HL-60 (cell line): ENCODE measurements around the gene CTIF.

ENCODE experiments used
- DNase-seq, 2 experiments: peaks; one replicate each; pipeline ENCODE4 v3.0.0-alpha.2; 2010 to 2020; ENCODE audit warnings: low read depth in 1 of 2, low spot score in 1 of 2
- H3K27ac ChIP-seq: fragments of 250-450 bp; sonication (Bioruptor Pico); replicated peaks from 2 replicates; pipeline ENCODE4 v1.5.1; 2020; ENCODE audit warnings: mild to moderate bottlenecking, moderate library complexity
- H3K27me3 ChIP-seq: fragments of 250-450 bp; sonication (Bioruptor Pico); 2 replicates; pipeline ENCODE4 v1.5.1; 2021; ENCODE audit warnings: mild to moderate bottlenecking, moderate library complexity; ENCODE audit not compliant: insufficient read depth, poor library complexity, severe bottlenecking
- H3K4me3 ChIP-seq: replicated peaks from 2 replicates; pipeline ENCODE4 v1.5.1; 2011; ENCODE audit warnings: mild to moderate bottlenecking, control low read depth, low read length; ENCODE audit not compliant: insufficient read depth
- GABPA ChIP-seq: IDR thresholded peaks from 2 replicates; pipeline ENCODE4 v1.6.1; 2012; ENCODE audit warnings: low read depth
- POLR2AphosphoS5 ChIP-seq: IDR thresholded peaks from 2 replicates; pipeline ENCODE4 v1.6.1; 2012; ENCODE audit warnings: low read depth
- SPI1 ChIP-seq: IDR thresholded peaks from 2 replicates; pipeline ENCODE4 v1.6.1; 2012; ENCODE audit warnings: low read depth, mild to moderate bottlenecking, borderline replicate concordance
- TF ChIP-seq, protein P1 (sequence below): IDR thresholded peaks from one replicate; pipeline ENCODE4 v1.5.1; 2011; ENCODE audit warnings: low read length, control low read depth, inconsistent platforms; ENCODE audit not compliant: insufficient read depth
- TF ChIP-seq, protein P2 (sequence below): IDR thresholded peaks from 2 replicates; pipeline ENCODE4 v1.6.1; 2012; ENCODE audit warnings: low read depth; ENCODE audit not compliant: insufficient replicate concordance

The CTIF gene

DNA sequence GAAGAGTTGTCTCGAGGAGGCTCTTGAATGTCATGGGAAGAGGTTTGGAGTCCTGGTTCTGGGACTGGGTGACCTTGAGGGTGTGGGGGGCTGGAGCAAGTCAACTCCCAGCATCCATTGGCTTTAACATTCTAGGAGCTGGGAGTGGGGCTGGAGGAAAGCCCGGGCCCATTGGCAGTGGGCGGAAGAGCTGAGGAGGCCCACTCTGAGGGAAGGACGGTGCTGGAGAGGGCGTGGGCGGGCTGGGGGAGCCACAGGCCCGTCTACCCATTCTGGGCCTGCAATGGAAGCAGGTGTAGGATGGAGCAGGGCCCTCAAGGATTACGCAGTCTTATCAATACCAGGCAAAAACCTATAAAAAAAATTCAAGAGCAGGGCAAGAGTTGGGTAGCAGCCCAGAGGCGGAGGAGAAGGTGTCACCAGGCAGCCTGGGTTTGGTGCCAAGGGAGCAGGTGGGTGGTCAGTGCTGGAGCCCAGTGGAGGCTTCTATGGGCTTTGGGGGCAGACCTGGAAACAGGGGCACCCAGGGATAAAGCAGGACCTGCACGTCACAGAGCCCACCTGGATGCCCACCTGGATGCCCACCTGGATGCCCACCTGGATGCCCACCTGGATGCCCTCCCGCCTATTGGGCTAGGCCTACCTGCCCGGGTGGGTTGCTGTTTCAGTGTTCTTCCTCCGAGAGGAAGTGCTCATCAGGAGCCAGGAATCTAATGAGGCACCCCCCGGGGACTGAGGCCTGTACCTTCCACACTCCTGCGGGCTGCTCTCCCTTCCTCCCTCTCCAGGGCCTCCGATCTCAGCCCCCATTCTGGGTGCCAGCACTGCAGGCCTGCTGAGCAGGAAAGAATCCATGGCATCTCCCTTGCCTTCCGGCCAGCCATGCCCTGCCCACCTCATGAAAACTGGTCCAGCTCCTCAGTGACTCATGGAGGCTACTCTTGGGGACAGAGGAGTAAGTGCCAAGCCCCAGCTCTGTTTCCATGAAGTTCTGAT, 71.3 kb downstream of the CTIF start:
- no peak for TF ChIP-seq GABPA
- TF ChIP-seq, protein P1, sequence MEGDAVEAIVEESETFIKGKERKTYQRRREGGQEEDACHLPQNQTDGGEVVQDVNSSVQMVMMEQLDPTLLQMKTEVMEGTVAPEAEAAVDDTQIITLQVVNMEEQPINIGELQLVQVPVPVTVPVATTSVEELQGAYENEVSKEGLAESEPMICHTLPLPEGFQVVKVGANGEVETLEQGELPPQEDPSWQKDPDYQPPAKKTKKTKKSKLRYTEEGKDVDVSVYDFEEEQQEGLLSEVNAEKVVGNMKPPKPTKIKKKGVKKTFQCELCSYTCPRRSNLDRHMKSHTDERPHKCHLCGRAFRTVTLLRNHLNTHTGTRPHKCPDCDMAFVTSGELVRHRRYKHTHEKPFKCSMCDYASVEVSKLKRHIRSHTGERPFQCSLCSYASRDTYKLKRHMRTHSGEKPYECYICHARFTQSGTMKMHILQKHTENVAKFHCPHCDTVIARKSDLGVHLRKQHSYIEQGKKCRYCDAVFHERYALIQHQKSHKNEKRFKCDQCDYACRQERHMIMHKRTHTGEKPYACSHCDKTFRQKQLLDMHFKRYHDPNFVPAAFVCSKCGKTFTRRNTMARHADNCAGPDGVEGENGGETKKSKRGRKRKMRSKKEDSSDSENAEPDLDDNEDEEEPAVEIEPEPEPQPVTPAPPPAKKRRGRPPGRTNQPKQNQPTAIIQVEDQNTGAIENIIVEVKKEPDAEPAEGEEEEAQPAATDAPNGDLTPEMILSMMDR = no peak
- no peak for TF ChIP-seq POLR2AphosphoS5
- no peak for TF ChIP-seq SPI1
- TF ChIP-seq, protein P2, sequence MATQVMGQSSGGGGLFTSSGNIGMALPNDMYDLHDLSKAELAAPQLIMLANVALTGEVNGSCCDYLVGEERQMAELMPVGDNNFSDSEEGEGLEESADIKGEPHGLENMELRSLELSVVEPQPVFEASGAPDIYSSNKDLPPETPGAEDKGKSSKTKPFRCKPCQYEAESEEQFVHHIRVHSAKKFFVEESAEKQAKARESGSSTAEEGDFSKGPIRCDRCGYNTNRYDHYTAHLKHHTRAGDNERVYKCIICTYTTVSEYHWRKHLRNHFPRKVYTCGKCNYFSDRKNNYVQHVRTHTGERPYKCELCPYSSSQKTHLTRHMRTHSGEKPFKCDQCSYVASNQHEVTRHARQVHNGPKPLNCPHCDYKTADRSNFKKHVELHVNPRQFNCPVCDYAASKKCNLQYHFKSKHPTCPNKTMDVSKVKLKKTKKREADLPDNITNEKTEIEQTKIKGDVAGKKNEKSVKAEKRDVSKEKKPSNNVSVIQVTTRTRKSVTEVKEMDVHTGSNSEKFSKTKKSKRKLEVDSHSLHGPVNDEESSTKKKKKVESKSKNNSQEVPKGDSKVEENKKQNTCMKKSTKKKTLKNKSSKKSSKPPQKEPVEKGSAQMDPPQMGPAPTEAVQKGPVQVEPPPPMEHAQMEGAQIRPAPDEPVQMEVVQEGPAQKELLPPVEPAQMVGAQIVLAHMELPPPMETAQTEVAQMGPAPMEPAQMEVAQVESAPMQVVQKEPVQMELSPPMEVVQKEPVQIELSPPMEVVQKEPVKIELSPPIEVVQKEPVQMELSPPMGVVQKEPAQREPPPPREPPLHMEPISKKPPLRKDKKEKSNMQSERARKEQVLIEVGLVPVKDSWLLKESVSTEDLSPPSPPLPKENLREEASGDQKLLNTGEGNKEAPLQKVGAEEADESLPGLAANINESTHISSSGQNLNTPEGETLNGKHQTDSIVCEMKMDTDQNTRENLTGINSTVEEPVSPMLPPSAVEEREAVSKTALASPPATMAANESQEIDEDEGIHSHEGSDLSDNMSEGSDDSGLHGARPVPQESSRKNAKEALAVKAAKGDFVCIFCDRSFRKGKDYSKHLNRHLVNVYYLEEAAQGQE = no peak
- no peak overlapping the region for H3K27ac ChIP-seq

DNA sequence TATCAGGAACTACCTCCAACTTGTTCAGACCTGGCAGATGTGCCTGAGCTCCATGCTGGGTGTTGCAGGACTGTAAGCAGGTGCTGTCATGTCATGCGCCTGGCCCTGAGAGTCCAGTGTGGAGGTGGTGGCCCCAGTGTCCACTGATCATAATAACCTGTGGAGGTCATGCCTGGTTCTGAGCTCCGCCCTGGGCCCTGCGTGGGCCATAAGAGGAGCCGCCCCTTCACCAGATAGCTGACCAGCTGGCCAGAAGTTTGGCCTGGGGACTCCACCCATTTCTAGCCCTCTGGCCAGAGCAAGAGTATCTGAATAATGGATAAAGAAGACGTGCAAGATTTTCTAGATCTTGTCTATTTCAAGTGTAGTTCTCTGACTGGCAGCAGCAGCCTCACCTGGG, 72.4 kb downstream of the CTIF start:
- no peak overlapping the region for H3K4me3 ChIP-seq
- DNase-seq = no peak
- TF ChIP-seq SPI1 = no peak
- no peak for TF ChIP-seq GABPA
- TF ChIP-seq, protein P1 = no peak
- TF ChIP-seq, protein P2 = no peak
- H3K27me3 ChIP-seq = no peaks in the 10 kb centered on the region
- no peak overlapping the region for H3K27ac ChIP-seq

More for the DNA sequence above, 71.3 kb downstream of the CTIF start:
- Histone ChIP-seq H3K27me3 (no peaks in the 10 kb centered on the region), H3K4me3 (no peak overlapping the region)
- no peak for DNase-seq

DNA sequence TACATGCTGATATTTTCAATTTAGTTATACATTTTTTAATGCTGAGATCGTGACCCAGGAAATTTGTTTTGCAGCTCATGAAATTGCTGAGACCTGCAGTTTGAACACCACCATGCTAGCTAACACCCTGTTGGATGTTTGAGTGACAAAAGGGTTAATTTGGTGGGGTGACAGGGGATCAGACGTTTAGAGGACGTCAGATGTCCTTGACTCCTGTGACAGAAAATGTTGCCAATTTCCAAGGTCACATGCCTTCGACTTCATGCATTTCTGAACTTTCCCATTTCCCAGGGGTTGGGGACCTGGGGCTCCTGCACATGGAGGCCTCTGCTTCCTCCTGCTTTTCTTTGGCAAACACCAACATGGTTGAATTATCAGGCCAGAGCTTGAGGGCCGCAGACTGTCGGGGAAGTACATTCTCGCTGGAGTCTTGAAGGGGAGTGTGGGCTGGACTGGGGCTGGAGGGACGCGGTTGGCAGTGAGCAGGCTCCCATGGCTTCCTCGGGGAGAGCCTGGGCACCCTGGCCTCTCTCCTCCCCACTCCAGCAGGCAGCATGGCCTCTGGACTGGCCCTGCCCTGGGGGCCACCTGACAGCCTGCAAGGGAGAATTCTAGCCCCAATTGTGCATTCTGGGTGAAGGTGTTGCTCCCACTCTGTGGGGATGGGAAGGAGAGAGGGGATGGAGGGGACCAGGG, 73.1 kb downstream of the CTIF start:
- Histone ChIP-seq H3K27ac (no peak overlapping the region), H3K4me3 (no peak overlapping the region), H3K27me3 (no peaks in the 10 kb centered on the region)
- TF ChIP-seq, protein P2 = no peak
- TF ChIP-seq, protein P1 = no peak
- TF ChIP-seq POLR2AphosphoS5 (no peak), GABPA (no peak), SPI1 (no peak)
- no peak for DNase-seq
